GM10266 (cell line): ENCODE results near the gene STRN.
"Not testable (repeated sequence)": the region's sequence is repeated elsewhere in the genome, so short reads cannot be mapped to it uniquely, and the experiment has no call there.

Source experiments
- DNase-seq: peaks from one replicate; pipeline ENCODE4 v3.0.0; 2012; ENCODE audit errors: extremely low spot score
- CTCF ChIP-seq: IDR thresholded peaks from 2 replicates; pipeline ENCODE4 v1.5.1; 2012; ENCODE audit warnings: mild to moderate bottlenecking, low read depth; ENCODE audit not compliant: control insufficient read depth, insufficient read depth; ENCODE audit errors: missing control alignments

STRN gene

GRCh38 chr2:36993841-36994620 is 27.7 kb upstream of the STRN start:
- no peak for TF ChIP-seq CTCF
- no peak for DNase-seq

GRCh38 chr2:36988008-36988407 is 21.7 kb upstream of the STRN start:
- TF ChIP-seq CTCF: no peak
- DNase-seq: no peak

GRCh38 chr2:36982467-36982866 is 16.1 kb upstream of the STRN start:
- no peak for TF ChIP-seq CTCF
- DNase-seq: no peak

- no peak for TF ChIP-seq CTCF
- no peak for DNase-seq
These were observed 15.6 kb upstream of the STRN start for GRCh38 chr2:36981911-36982310.

GRCh38 chr2:36979007-36979406 is 12.7 kb upstream of the STRN start:
- DNase-seq: not testable (repeated sequence)

GRCh38 chr2:36976065-36976464 is 9.7 kb upstream of the STRN start:
- DNase-seq: no peak
- TF ChIP-seq CTCF: no peak

GRCh38 chr2:36975306-36975705 is 9.0 kb upstream of the STRN start:
- no peak for TF ChIP-seq CTCF
- no peak for DNase-seq

- TF ChIP-seq CTCF: no peak
- no peak for DNase-seq
These were observed 7.0 kb upstream of the STRN start for GRCh38 chr2:36973320-36973719.
